Prostate gland (tissue), 2 donors: ENCODE measurements around the gene MTURN.

Experiments used
- POLR2A ChIP-seq: fragments of 450-650 bp; IDR thresholded peaks from one replicate; pipeline ENCODE4 v1.6.1; 2016; ENCODE audit warnings: antibody characterized with exemption, mild to moderate bottlenecking
- POLR2AphosphoS5 ChIP-seq: sonication (generic); formaldehyde crosslinking; IDR thresholded peaks from one replicate; pipeline ENCODE4 v1.6.1; 2017; ENCODE audit warnings: antibody characterized with exemption
- TF ChIP-seq, protein P1 (sequence below), 4 experiments: fragments of 200-600 bp in 2 of 4; fragments of 450-650 bp in 2 of 4; sonication (generic) in 2 of 4; IDR thresholded peaks; 1 replicate in 3 of 4; 2 replicates in 1 of 4; pipeline ENCODE4 v1.5.1; 2016 to 2019; ENCODE audit warnings: antibody characterized with exemption in 4 of 4, mild to moderate bottlenecking in 2 of 4, moderate library complexity in 2 of 4

DNA sequence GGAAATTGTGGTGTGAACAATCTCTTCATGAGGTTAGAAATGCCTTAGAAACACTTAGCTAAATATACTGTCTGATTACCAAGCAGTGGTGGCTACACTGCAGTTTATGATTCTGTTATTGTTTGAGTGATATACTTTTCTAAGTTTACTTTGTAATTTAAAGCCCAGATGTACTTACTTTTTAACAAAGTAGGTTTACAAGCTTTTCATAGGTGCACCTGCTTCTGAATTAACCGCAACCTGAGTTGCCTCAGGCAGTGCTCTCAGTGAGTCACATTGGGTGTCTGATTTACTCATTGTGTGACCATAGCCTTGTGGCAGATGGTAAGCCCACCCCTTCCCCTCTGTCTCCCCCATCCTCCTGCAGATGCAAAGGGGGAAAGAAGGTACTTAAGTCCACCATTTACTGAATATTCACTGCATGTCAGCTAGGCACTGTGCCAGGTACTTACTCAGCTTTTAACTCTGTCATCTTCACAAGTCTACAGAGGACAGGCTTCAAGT is 9.0 kb downstream of the MTURN start:
- TF ChIP-seq POLR2AphosphoS5 (peak; percentile 55), POLR2A (peak; percentile 10)
- TF ChIP-seq, protein P1, sequence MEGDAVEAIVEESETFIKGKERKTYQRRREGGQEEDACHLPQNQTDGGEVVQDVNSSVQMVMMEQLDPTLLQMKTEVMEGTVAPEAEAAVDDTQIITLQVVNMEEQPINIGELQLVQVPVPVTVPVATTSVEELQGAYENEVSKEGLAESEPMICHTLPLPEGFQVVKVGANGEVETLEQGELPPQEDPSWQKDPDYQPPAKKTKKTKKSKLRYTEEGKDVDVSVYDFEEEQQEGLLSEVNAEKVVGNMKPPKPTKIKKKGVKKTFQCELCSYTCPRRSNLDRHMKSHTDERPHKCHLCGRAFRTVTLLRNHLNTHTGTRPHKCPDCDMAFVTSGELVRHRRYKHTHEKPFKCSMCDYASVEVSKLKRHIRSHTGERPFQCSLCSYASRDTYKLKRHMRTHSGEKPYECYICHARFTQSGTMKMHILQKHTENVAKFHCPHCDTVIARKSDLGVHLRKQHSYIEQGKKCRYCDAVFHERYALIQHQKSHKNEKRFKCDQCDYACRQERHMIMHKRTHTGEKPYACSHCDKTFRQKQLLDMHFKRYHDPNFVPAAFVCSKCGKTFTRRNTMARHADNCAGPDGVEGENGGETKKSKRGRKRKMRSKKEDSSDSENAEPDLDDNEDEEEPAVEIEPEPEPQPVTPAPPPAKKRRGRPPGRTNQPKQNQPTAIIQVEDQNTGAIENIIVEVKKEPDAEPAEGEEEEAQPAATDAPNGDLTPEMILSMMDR (IDR thresholded peaks at IDR 0.05): no peak
